GM18519 (cell line): ENCODE data around the gene FBXO27.
"Not testable (repeated sequence)": the region's sequence is repeated elsewhere in the genome, so short reads cannot be mapped to it uniquely, and the experiment has no call there.

Source experiments
- ATAC-seq: cut with Tn5 transposase; IDR thresholded peaks from one replicate; pipeline ENCODE4 v1.9.1; 2021; ENCODE audit warnings: mild to moderate bottlenecking, moderate library complexity; ENCODE audit not compliant: unreplicated experiment, low FRiP score

The FBXO27 gene

GRCh38 chr19:39046037-39046821, 13.9 kb upstream of the FBXO27 start:
- ATAC-seq, result no peak

DNA sequence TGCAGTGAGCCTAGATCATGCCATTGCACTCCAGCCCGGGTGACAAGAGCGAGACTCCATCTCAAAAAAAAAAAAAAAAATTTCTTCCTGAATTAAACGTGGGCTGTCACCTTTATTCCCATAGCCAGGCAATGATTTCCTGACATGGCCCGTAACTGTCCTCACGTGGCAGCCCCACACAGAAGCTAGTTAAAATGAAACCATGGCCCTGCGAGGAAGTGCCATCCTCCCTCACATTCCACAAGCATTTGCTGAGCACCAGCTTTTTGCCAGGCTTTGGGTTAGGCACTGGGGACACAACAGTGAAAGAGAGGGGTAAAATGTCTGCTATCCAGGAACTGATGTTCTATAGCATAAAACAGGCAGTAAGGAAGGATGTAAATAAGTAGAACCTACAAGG, 13.2 kb upstream of the FBXO27 start:
- no peak for ATAC-seq

DNA sequence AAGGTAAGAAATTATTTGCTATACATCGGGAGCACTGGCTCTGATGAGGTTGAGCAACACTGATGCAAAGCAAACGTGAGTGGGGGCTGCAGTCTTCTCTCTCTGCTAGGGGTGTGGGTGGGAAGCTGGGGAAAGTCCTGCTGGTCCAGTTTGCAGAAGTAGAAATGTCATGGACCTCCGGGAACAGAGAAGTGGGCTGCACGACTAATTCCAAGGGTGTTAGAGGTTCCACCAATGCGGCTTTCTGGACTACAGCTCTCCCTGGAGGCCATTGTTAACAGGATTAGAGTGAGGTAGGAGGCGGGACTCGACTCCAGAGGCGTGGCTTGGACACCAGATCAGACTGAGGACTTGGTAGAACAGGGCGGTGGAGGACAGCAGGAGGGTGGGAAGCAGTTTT, 5.7 kb upstream of the FBXO27 start:
- no peak for ATAC-seq

- no peak for ATAC-seq
Observed at GRCh38 chr19:39037194-39037593, 4.8 kb upstream of the FBXO27 start.

GRCh38 chr19:39036581-39036980, 4.2 kb upstream of the FBXO27 start:
- ATAC-seq, result no peak

DNA sequence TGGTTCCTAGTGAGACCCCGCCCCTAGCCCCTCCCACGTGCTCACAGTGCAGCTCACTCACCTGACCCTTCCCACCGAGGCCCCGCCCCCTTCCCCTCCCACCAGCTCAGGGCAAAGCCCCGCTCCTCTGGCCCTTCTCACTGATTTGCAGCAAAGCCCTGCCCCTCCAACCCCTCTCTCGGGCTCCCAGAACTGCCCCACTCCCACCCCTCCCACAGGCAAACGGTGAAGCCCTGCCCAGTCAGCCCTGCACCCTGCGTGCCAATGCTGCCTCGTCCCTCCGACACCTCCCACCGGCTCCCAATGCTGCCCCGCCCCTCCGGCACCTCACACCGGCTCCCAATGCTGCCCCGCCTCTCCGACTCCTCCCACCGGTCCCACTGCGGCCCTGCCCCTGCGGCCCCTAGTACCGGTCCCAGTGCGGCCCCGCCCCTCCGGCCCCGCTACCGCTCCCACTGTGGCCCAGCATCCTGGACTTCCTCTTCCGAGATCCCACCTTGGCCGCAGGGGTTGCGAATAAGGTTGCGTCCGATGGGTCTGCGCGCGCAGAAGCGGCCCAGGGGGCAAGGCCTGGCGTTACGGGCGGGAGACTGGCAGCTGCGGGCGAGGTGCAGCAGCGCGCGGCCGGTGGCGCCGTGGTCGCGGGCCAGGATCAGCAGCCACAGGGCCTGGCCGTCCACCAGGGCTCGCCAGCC, 834 bp downstream of the FBXO27 start:
- ATAC-seq, result no peak

DNA sequence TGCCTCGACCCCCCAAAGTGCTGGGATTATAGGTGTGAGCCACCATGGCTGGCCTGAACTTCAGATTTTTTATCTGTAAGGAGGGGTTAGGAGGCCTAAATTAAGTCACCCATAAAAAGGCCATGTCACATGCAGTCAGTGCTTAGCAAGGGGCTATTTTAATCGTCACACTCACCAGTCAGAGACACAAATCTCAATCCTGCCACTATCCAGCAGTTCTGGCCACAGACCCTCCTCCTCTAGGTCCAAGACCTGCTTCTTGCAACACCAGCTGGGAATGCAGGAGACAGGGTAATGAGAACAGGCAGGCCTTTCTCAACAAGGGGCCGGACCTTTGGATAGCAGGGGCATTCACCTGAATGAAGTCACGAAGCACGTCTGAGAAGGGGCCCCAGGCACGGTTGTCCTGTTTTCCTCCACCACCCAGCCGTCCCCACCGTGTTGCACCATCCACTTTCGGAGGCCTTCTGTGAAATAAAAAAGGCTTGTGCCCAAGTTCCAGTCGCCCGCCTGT, 1.4 kb downstream of the FBXO27 start:
- no peak for ATAC-seq

DNA sequence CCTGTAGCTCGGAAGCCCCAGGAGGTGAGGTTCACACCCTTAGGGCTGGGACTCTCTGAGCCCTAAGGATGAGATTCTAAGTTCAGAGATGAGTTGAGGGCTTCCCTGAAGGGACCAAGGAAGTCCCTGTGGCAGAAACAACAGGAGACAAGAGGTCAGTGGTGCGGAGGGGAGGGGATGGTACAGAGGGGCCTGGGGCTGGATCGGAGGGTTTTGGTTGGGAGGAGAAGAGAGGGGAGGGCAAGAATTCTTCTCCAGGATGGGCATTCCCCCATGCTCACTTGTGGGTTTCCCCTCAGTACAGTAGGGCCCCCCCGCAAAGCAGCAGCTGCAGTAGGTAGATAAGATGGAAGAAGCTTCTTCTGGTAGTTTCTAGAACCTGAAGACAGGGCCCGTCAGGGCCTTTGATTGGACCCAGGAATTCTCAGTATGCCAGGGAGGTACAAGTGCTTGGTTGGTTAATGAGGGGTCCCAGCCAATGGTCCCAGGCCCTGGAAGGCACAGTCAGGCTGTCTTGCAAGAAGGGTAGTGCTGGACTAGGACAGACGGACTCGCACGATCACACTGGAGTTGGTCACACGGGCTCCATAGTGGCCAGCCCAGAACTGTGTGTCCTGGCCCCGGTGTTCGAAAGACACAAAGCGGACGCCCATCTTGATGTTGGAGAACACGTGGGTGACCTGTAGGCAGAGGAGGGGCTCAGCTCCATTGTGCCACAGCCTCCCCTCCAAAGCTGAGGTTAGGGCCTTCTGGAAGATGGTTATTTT, 7.3 kb downstream of the FBXO27 start:
- no peak for ATAC-seq

DNA sequence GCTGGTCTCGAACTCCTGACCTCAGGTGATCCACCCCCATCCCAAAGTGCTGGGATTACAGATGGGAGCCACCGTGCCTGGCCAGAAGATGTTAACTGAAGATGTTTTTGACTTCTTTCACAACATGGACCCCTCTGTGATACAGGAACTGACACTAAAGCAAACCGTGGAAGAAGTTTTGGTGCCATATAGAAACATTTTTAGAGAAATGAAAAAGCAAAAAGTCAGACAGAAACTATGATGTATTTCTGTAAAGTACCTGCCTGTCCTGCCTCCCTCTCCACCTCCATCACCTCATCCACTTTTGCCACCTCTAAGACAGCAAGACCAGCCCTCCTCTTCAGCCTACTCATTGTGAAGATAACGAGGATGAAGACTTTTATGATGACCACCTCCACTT, 11.3 kb downstream of the FBXO27 start:
- no peak for ATAC-seq

DNA sequence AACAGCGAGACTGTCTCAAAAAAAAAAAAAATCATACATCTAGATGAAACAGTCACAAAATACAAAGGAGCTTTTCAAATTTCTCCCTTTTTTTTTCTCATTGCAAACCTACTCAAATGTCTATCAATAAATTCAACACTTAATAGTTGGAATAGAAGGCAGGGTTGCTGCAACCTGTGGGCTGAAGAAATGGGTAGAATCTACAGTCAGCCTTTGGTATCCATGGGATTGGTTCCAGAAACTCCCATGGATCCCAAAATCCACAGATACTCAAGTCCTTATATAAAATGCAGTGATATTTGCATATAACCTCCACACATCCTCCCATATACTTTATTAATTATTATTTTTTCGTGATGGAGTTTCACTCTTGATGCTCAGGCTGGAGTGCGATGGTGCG, 14.7 kb downstream of the FBXO27 start:
- ATAC-seq, result no peak

- no peak for ATAC-seq
Observed at GRCh38 chr19:39017026-39017425, 15.3 kb downstream of the FBXO27 start.

DNA sequence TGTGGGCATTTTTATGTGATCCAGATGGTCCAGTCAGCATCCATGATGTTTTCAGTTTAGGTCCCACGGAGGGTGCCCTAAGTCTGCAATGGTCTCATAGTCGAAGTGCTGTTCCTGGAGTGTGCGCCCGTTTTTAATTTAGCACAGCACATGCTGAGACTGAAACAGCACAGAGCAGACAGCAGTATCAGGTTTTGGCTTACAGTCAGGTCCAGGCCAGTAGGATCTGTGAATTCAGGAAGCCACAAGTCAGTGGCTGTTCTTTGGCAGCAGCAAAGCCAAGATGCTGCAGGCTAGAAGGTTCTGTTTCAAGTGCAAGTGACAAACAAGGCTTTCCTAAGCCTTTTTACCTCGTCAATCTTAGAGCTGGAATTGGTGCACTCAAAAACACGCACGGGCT, 18.3 kb downstream of the FBXO27 start:
- no peak for ATAC-seq

- ATAC-seq, result no peak
Observed at GRCh38 chr19:39009001-39009400, 23.3 kb downstream of the FBXO27 start.

GRCh38 chr19:39008137-39008536, 24.2 kb downstream of the FBXO27 start:
- ATAC-seq, result no peak

GRCh38 chr19:39007096-39007495, 25.3 kb downstream of the FBXO27 start:
- no peak for ATAC-seq

DNA sequence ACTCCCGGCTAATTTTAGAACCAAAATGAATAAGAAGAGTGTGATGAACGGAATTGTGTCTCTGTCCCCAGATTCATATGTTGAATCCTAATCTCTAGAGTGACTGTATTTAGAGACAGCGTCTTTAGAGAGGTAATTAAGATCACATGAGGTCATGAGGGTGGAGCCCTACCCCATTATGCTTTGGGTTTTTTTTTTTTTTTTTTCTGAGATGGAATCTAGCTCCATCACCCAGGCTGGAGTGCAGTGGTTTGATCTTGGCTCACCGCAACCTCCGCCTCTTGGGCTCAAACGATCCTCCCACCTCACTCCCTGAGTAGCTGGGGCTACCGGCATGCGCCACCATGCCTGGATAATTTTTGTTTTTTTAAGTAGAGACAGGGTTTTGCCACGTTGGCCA, 27.9 kb downstream of the FBXO27 start:
- ATAC-seq, result no peak

GRCh38 chr19:39003796-39004195, 28.6 kb downstream of the FBXO27 start:
- ATAC-seq, result no peak

DNA sequence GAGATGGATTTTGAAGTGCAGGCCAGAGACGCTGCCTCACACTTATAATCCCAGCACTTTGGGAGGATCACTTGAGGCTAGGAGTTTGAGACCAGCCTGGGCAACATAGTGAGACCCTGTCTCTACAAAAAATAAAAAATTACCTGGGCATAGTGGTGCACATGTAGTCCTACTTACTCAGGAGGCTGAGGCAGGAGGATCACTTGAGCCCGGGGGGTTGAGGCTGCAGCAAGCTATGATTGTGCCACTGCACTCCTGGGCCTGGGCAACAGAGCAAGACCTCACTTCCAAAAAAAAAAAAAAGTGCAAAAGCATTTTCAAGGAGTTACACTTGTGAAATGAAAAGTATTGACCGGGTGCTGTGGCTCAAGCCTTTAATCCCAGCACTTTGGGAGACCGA, 29.2 kb downstream of the FBXO27 start:
- ATAC-seq, result no peak

DNA sequence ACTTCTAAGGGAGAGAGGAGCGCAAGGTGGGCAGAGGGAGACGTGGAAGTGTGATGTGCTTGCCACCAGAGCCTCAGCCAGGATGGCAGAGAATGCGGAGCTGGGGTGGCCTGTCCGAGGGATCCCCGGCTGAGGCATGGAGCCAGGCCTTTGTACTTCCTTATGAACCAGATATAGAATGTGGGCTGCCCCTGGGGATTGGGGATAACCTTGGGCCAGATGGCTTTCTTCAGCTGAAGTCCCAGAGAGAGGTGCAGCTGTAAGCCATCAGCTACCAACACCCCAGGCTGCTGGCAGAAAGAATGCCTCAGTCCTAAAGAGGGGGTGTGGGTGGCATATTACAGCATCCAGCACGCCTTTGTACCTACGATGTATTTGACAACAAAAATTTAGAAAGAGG, 31.3 kb downstream of the FBXO27 start:
- ATAC-seq, result no peak

DNA sequence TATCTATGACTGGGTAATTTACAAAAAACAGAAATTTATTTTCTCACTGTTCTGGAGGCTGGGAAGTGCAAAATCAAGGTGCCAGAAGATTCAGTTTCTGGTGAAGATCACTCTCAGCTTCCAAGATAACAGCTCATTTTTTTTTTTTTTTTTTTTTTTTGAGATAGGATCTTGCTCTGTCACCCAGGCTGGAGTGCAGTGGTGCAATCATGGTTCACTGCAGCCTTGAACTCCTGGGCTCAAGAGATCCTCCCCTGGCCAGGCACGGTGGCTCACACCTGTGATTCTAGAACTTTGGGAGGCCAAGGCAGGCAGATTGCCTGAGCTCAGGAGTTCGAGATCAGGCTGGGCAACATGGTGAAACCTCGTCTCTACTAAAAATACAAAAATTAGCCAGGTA, 34.8 kb downstream of the FBXO27 start:
- ATAC-seq, result not testable (repeated sequence)

- no peak for ATAC-seq
Observed at GRCh38 chr19:38993271-38993670, 39.1 kb downstream of the FBXO27 start.
